ENCODE measurements around the gene NPM3. TPM values are rescaled to one million over a fixed set of nuclear protein-coding genes. Genes with fewer than 3 reads are reported as not detected.

The NPM3 gene
- total RNA-seq, 4 donors from 2014 or later: 25.0 to 31.1 (median 27.7) TPM

GRCh38 chr10:101748496-101748895 lies 34.8 kb downstream of the NPM3 start:
- TF ChIP-seq, protein P1, sequence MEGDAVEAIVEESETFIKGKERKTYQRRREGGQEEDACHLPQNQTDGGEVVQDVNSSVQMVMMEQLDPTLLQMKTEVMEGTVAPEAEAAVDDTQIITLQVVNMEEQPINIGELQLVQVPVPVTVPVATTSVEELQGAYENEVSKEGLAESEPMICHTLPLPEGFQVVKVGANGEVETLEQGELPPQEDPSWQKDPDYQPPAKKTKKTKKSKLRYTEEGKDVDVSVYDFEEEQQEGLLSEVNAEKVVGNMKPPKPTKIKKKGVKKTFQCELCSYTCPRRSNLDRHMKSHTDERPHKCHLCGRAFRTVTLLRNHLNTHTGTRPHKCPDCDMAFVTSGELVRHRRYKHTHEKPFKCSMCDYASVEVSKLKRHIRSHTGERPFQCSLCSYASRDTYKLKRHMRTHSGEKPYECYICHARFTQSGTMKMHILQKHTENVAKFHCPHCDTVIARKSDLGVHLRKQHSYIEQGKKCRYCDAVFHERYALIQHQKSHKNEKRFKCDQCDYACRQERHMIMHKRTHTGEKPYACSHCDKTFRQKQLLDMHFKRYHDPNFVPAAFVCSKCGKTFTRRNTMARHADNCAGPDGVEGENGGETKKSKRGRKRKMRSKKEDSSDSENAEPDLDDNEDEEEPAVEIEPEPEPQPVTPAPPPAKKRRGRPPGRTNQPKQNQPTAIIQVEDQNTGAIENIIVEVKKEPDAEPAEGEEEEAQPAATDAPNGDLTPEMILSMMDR (IDR thresholded peaks at IDR 0.05): no peak
- ATAC-seq (ENCODE audit: low FRiP score) (no peak), DNase-seq (ENCODE audit: low spot score) (no peak)

DNA sequence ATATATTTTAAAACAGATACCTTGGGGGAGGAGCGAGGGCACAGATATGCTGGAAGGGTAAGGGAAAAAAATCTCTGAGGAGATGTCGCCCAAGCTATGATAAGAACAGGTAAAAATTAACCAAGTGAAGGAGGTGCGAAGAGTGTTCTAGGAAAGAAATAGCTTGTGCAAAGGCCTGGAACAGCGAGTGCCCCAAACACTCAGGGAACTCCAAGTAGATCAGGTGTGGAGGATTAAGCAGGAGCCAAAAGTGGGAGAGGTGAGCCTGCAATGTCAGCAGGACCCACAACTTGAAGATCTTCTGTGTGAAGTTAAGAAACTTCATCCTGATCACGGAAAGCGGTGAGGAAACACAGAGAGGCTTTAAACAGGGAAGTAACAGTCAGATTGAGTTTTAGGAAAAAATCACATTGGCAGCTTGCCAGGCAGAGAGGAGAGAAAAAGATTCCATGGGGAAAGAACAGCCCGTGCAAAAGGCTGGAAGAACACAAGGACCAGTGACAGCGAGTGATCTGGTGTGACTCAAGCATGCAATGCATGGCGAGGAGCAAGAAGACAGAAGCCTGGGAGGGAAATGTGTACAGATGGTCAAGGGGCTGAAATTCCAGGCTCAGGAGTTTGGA lies 38.1 kb downstream of the NPM3 start:
- no peak for ATAC-seq (ENCODE audit: low FRiP score)
- TF ChIP-seq, protein P1 (IDR thresholded peaks at IDR 0.05): no peak
- DNase-seq (ENCODE audit: low spot score): no peak

GRCh38 chr10:101744267-101744666 lies 39.0 kb downstream of the NPM3 start:
- TF ChIP-seq, protein P1 (IDR thresholded peaks at IDR 0.05): no peak

GRCh38 chr10:101741938-101742337 lies 41.3 kb downstream of the NPM3 start:
- DNase-seq (ENCODE audit: low spot score) (no peak), ATAC-seq (ENCODE audit: low FRiP score) (no peak)
- TF ChIP-seq, protein P1 (IDR thresholded peaks at IDR 0.05): no peak

More at GRCh38 chr10:101744267-101744666, 39.0 kb downstream of the NPM3 start:
- DNase-seq (ENCODE audit: low spot score): no peak
- no peak for ATAC-seq (ENCODE audit: low FRiP score)

DNA sequence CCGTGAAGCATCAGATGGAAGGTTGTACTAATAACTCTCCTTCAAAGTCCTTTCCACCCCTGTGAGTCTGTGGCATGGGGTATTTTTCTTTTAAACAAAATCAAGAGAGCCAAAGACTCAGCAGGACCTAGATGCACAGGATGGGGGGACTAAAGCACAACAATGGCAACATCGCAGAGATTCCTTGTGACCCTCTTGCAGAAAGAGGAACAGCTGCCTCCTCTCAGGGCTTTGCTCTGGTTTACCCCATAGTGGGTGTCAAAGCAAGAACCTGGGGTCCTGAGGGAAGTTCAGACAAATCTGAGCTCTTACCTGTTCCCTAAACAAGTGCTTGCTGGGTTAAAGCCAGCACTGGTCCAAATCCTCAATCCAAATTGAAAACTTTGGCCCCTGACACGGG lies 46.6 kb downstream of the NPM3 start:
- no peak for ATAC-seq (ENCODE audit: low FRiP score)
- TF ChIP-seq, protein P1 (IDR thresholded peaks at IDR 0.05): no peak
- no peak for DNase-seq (ENCODE audit: low spot score)

DNA sequence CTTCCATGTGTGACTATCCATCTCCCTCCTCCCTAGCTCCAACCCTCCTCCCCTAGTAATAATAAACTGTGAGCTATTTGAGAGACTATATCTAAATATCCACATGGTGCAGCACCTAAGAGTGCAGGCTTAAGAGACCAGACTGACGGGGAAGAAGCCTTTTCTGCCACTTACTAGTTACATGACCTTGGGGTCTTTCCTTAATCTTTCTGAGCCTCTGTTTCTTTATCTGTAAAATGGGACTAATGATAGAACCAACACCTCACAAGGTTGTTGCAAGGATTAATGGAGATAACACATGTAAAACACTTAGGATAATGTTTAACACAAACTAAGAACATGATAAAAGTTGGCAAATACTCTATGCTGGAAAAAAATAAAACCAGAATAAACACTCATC lies 51.1 kb downstream of the NPM3 start:
- ATAC-seq (ENCODE audit: low FRiP score): no peak
- TF ChIP-seq, protein P1 (IDR thresholded peaks at IDR 0.05): no peak
- DNase-seq (ENCODE audit: low spot score): no peak

Other genes starting within 250 kb of the NPM3 start
- gene POLL, start 195.2 kb downstream of the NPM3 start, total RNA-seq: 10 to 100 TPM; 10.8 to 22.0 (median 16.1) TPM
- 10 to 100 TPM in 3 of 4 donors, 1 to 10 TPM in 1; 9.8 to 16.9 (median 13.0) TPM for gene DPCD, start 195.1 kb downstream of the NPM3 start, total RNA-seq
- gene FBXW4, start 88.3 kb downstream of the NPM3 start, total RNA-seq: 10 to 100 TPM; 50.0 to 73.5 (median 54.3) TPM
- 1 to 10 TPM in 1 of 4 donors, not detected in 3; 1.0 TPM for gene FGF8, start 7.3 kb downstream of the NPM3 start, total RNA-seq
- gene OGA, start 35.0 kb upstream of the NPM3 start, total RNA-seq: 100 to 1,000 TPM in 2 of 4 donors, 10 to 100 TPM in 2; 70.0 to 214 (median 127) TPM
- gene KCNIP2, start 60.4 kb upstream of the NPM3 start, total RNA-seq: 100 to 1,000 TPM in 1 of 4 donors, 10 to 100 TPM in 3; 60.4 to 252 (median 80.3) TPM

Measured in omental fat pad (tissue), 4 donors.